ENCODE measurements around the gene CATSPER4.

Gene CATSPER4

GRCh38 chr1:26197301-26197700, 6.9 kb downstream of the CATSPER4 start:
- no peak for DNase-seq

- DNase-seq, result no peak
Measured at GRCh38 chr1:26197813-26198212, 7.4 kb downstream of the CATSPER4 start.

- DNase-seq, result no peak
Measured at GRCh38 chr1:26200413-26200812, 10.0 kb downstream of the CATSPER4 start.

GRCh38 chr1:26203642-26204318, 13.4 kb downstream of the CATSPER4 start:
- no peak for DNase-seq

GRCh38 chr1:26210147-26210870, 19.9 kb downstream of the CATSPER4 start:
- DNase-seq, result no peak

GRCh38 chr1:26212726-26213125, 22.3 kb downstream of the CATSPER4 start:
- DNase-seq, result no peak

GRCh38 chr1:26213335-26213905, 23.0 kb downstream of the CATSPER4 start:
- no peak for DNase-seq

- DNase-seq, result no peak
Measured at GRCh38 chr1:26215246-26215645, 24.8 kb downstream of the CATSPER4 start.

GRCh38 chr1:26218906-26219494, 28.6 kb downstream of the CATSPER4 start:
- no peak for DNase-seq

- DNase-seq, result no peak
Measured at GRCh38 chr1:26220199-26220912, 30.0 kb downstream of the CATSPER4 start.

GRCh38 chr1:26221094-26221493, 30.7 kb downstream of the CATSPER4 start:
- DNase-seq, result no peak

- DNase-seq, result no peak
Measured at GRCh38 chr1:26224606-26225005, 34.2 kb downstream of the CATSPER4 start.

- DNase-seq, result peak in 1 of 2 donors; percentile 17
Measured at GRCh38 chr1:26225033-26225831, 34.8 kb downstream of the CATSPER4 start.

- peak in 1 of 2 donors; percentile 7 for DNase-seq
Measured at GRCh38 chr1:26230682-26231081, 40.3 kb downstream of the CATSPER4 start.

- DNase-seq, result peak; percentile 89 to 97
Measured at GRCh38 chr1:26233903-26234643, 43.7 kb downstream of the CATSPER4 start, which contains the start of gene CEP85. CEP85 (plus strand) TSS chr1:26234200; CDS start chr1:26239784, 5,584 bp downstream.

GRCh38 chr1:26234644-26235370, 44.4 kb downstream of the CATSPER4 start:
- DNase-seq, result no peak

- peak in 1 of 2 donors; percentile 21 for DNase-seq
Measured at GRCh38 chr1:26237230-26237966, 47.0 kb downstream of the CATSPER4 start.

- DNase-seq, result no peak
Measured at GRCh38 chr1:26239936-26240335, 49.5 kb downstream of the CATSPER4 start.
